HepG2 (cell line): ENCODE data around the gene NAGA. TPM values are rescaled to one million over a fixed set of nuclear protein-coding genes. Genes with fewer than 3 reads are reported as not detected.
A peak's percentile ranks its signal among the peaks of the same experiment; 100 is the strongest.

Source experiments
- ETV5 ChIP-seq: IDR thresholded peaks from 2 replicates; pipeline ENCODE4 v1.6.1; 2018; ENCODE audit warnings: missing biosample characterization, missing genetic modification reagents, inconsistent platforms, borderline replicate concordance
- HDAC2 ChIP-seq: sonication (generic); formaldehyde crosslinking; IDR thresholded peaks from 2 replicates; pipeline ENCODE4 v1.4.0; 2020; ENCODE audit warnings: missing genetic modification reagents
- HHEX ChIP-seq: IDR thresholded peaks from 2 replicates; pipeline ENCODE4 v1.6.1; 2016; ENCODE audit warnings: control low read depth
- KDM5B ChIP-seq: sonication (generic); formaldehyde crosslinking; IDR thresholded peaks from 2 replicates; pipeline ENCODE4 v1.4.0; 2020; ENCODE audit warnings: missing genetic modification reagents, mild to moderate bottlenecking, borderline replicate concordance
- KLF15 ChIP-seq: sonication (generic); formaldehyde crosslinking; IDR thresholded peaks from 2 replicates; pipeline ENCODE4 v1.8.1; 2023; ENCODE audit warnings: borderline replicate concordance, mild to moderate bottlenecking, inconsistent platforms, missing genetic modification reagents, mixed read lengths
- KMT2A ChIP-seq: sonication (generic); formaldehyde crosslinking; IDR thresholded peaks from 2 replicates; pipeline ENCODE4 v1.4.0; 2020; ENCODE audit warnings: missing genetic modification reagents
- MAFG ChIP-seq: sonication (generic); formaldehyde crosslinking; IDR thresholded peaks from 2 replicates; pipeline ENCODE4 v1.5.1; 2020; ENCODE audit warnings: mild to moderate bottlenecking, missing genetic modification reagents
- NFE2 ChIP-seq: sonication (generic); formaldehyde crosslinking; IDR thresholded peaks from 2 replicates; pipeline ENCODE4 v1.4.0; 2020; ENCODE audit warnings: missing genetic modification reagents
- NFYC ChIP-seq: IDR thresholded peaks from 2 replicates; pipeline ENCODE4 v1.6.1; 2016; ENCODE audit warnings: missing genetic modification reagents, missing compliant biosample characterization
- NONO ChIP-seq, 2 experiments: fragments of 450-650 bp in 1 of 2; sonication (generic) in 1 of 2; formaldehyde crosslinking in 1 of 2; IDR thresholded peaks in 1 of 2; conservative IDR thresholded peaks in 1 of 2; 2 replicates each; pipeline versions ENCODE4 v1.6.1 to v1.8.0; 2017 to 2022; ENCODE audit warnings: mild to moderate bottlenecking in 1 of 2, missing genetic modification reagents in 1 of 2, moderate library complexity in 1 of 2
- NR1H2 ChIP-seq: sonication (generic); formaldehyde crosslinking; IDR thresholded peaks from 2 replicates; pipeline ENCODE4 v1.8.1; 2022; ENCODE audit warnings: low read depth, missing genetic modification reagents, borderline replicate concordance
- SAP130 ChIP-seq: IDR thresholded peaks from 2 replicates; pipeline ENCODE4 v1.6.1; 2016; ENCODE audit warnings: low read depth
- SMAD9 ChIP-seq: sonication (generic); formaldehyde crosslinking; IDR thresholded peaks from 2 replicates; pipeline ENCODE4 v1.5.1; 2020; ENCODE audit warnings: mild to moderate bottlenecking, missing genetic modification reagents
- SNAI1 ChIP-seq: sonication (generic); formaldehyde crosslinking; IDR thresholded peaks from 2 replicates; pipeline ENCODE4 v1.5.0; 2020; ENCODE audit warnings: mild to moderate bottlenecking, missing genetic modification reagents, borderline replicate concordance
- SP4 ChIP-seq: sonication (generic); formaldehyde crosslinking; IDR thresholded peaks from 2 replicates; pipeline ENCODE4 v1.8.1; 2023; ENCODE audit warnings: mild to moderate bottlenecking, missing genetic modification reagents
- ZBTB1 ChIP-seq: sonication (generic); formaldehyde crosslinking; IDR thresholded peaks from 2 replicates; pipeline ENCODE4 v1.4.0; 2020; ENCODE audit warnings: missing genetic modification reagents, borderline replicate concordance
- ZBTB7A ChIP-seq: sonication (generic); formaldehyde crosslinking; IDR thresholded peaks from 2 replicates; pipeline ENCODE4 v1.8.0; 2022; ENCODE audit warnings: mild to moderate bottlenecking, missing genetic modification reagents
- ZKSCAN1 ChIP-seq: fragments of 150-350 bp; IDR thresholded peaks from 2 replicates; pipeline ENCODE4 v1.6.1; 2014; ENCODE audit warnings: low read length
- ZNF232 ChIP-seq: sonication (generic); formaldehyde crosslinking; IDR thresholded peaks from 2 replicates; pipeline ENCODE4 v1.4.0; 2020; ENCODE audit warnings: missing genetic modification reagents, borderline replicate concordance
- ZNF263 ChIP-seq: sonication (generic); formaldehyde crosslinking; IDR thresholded peaks from 2 replicates; pipeline ENCODE4 v1.4.0; 2020; ENCODE audit warnings: missing genetic modification reagents
- ZNF468 ChIP-seq: sonication (generic); formaldehyde crosslinking; IDR thresholded peaks from 2 replicates; pipeline ENCODE4 v1.8.0; 2022; ENCODE audit warnings: mild to moderate bottlenecking, moderate library complexity, missing genetic modification reagents
- ZNF484 ChIP-seq: sonication (generic); formaldehyde crosslinking; IDR thresholded peaks from 2 replicates; pipeline ENCODE4 v1.5.1; 2020; ENCODE audit warnings: mild to moderate bottlenecking, low read depth, missing genetic modification reagents, borderline replicate concordance
- ZNF530 ChIP-seq: sonication (generic); formaldehyde crosslinking; IDR thresholded peaks from 2 replicates; pipeline ENCODE4 v1.5.0; 2020; ENCODE audit warnings: low read depth, mild to moderate bottlenecking, missing genetic modification reagents
- ZNF546 ChIP-seq: sonication (generic); formaldehyde crosslinking; conservative IDR thresholded peaks from 2 replicates; pipeline ENCODE4 v1.8.1; 2023; ENCODE audit warnings: mild to moderate bottlenecking, missing genetic modification reagents
- ZNF547 ChIP-seq: sonication (generic); formaldehyde crosslinking; IDR thresholded peaks from 2 replicates; pipeline ENCODE4 v1.5.1; 2020; ENCODE audit warnings: mild to moderate bottlenecking, missing genetic modification reagents
- ZNF670 ChIP-seq: sonication (generic); formaldehyde crosslinking; IDR thresholded peaks from 2 replicates; pipeline ENCODE4 v1.8.0; 2022; ENCODE audit warnings: mild to moderate bottlenecking, missing genetic modification reagents, borderline replicate concordance
- ZNF780A ChIP-seq: sonication (generic); formaldehyde crosslinking; IDR thresholded peaks from 2 replicates; pipeline ENCODE4 v1.8.0; 2022; ENCODE audit warnings: mild to moderate bottlenecking, missing genetic modification reagents, moderate library complexity
- polyA plus RNA-seq, 8 experiments: library from polyadenylated mRNA; depleted of rRNA in 3 of 8; stranded (reverse) in 7 of 8; unstranded in 1 of 8; fragments of >200 nt; fragmentation: Illumina TruSeq in 4 of 8; extraction: Trizol in 4 of 8; gene quantifications; 2 replicates each; pipeline versions ENCODE4 v1.2.1 to v1.2.3, GENCODE V29; 2011 to 2016; ENCODE audit warnings: low read depth in 4 of 8, missing spikeins in 1 of 8, mixed read lengths in 1 of 8; ENCODE audit not compliant: insufficient read depth in 1 of 8
- total RNA-seq, 5 experiments: library from RNA; depleted of rRNA; stranded (reverse); fragments of >200 nt; fragmentation: Illumina TruSeq; extraction: Trizol; gene quantifications; 2 replicates each; pipeline ENCODE4 v1.2.3, GENCODE V29; 2016; ENCODE audit warnings: low read depth in 1 of 5
- TF ChIP-seq, protein P1 (sequence below): sonication (generic); formaldehyde crosslinking; IDR thresholded peaks from 2 replicates; pipeline ENCODE4 v1.8.0; 2022; ENCODE audit warnings: missing genetic modification reagents, low read depth, mild to moderate bottlenecking, borderline replicate concordance
- TF ChIP-seq, protein P2 (sequence below): sonication (generic); formaldehyde crosslinking; IDR thresholded peaks from 2 replicates; pipeline ENCODE4 v1.4.0; 2020; ENCODE audit warnings: missing genetic modification reagents

The NAGA gene
- total and polyA plus RNA-seq, 2 of the 13 experiments (the other 11 are each of a cell fraction or from before 2014, with no cell fraction given): 15.1 to 23.4 TPM

DNA sequence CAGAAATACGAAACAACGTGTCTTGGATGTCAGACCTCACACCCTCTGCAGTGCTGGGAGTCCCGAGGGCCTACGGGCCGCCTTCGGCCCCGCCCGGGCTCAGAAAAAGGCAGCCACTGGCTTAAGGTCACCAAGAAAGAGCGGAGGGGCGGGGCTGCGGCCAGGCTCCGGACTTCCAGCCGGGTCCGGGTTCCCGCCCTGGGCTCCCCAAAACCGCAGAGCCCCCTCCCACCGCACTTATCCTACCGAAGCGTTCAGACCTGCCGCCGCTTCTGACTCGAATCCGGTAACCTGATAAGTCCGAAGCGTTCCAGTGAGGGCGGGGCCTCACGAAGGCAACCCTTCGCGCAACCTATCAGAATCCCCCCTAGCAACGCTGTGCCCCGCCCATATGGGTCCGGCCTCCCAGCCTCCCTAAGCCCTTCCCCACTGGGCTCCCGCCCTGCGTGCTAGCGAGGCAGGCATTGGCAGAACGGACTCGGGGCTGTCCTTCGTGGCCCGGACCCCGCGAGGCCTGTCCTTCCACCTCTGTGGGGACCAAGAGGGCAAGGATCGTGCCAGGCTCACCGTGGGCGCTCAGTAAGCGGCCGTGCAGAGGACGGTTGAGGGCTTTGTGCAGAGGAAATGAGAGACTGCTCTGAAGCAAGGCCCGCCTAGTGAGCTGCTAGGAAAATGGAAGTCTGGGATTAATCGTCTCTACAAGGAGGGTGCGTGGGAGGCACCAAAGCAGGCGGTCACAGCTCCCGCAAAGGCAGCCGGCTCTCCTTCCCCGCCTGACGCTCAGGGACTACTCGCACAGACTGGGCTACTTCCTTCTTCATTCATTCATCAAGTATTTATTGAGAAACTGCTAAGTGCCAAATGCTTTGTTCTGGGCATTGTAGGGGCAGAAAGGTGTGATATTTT lies at the start of gene NAGA (continued):
- TF ChIP-seq ETV5 (CRISPR knock-in tag) (peak; percentile 60), ZBTB1 (CRISPR knock-in tag) (no peak), ZNF547 (CRISPR knock-in tag) (peak; percentile 92; the same call in 1 of the 2 replicates), ZNF546 (no peak), KLF15 (CRISPR knock-in tag) (peak; percentile 87), HDAC2 (peak; percentile 68; the same call in 1 of the 2 replicates), KMT2A (peak; percentile 84; the same call in 1 of the 2 replicates), ZNF530 (CRISPR knock-in tag) (no peak), NFYC (CRISPR knock-in tag) (peak; percentile 82), HHEX (CRISPR knock-in tag) (no peak), NFE2 (CRISPR knock-in tag) (no peak), ZKSCAN1 (no peak), NR1H2 (CRISPR knock-in tag) (0 out of 2 replicates have a peak, but pooled peaks have one; percentile 19), ZBTB7A (CRISPR knock-in tag) (peak; percentile 31; the same call in 1 of the 2 replicates), ZNF263 (CRISPR knock-in tag) (peak; percentile 65; the same call in 1 of the 2 replicates), ZNF232 (peak; percentile 49; the same call in 1 of the 2 replicates), ZNF468 (CRISPR knock-in tag) (no peak), ZNF780A (CRISPR knock-in tag) (peak; percentile 64; the same call in 1 of the 2 replicates), SP4 (CRISPR knock-in tag) (peak; percentile 78; the same call in 1 of the 2 replicates), SNAI1 (CRISPR knock-in tag) (no peak), SMAD9 (CRISPR knock-in tag) (peak; percentile 91), NONO (IDR thresholded peaks at IDR 0.05) (no peak), NONO (CRISPR knock-in tag; conservative IDR thresholded peaks at IDR 0.05) (peak; percentile 85), ZNF484 (CRISPR knock-in tag) (no peak), MAFG (no peak), SAP130 (CRISPR knock-in tag) (peak; percentile 86), KDM5B (CRISPR knock-in tag) (peak; percentile 84), ZNF670 (peak; percentile 67; the same call in 1 of the 2 replicates)
- TF ChIP-seq, protein P1, sequence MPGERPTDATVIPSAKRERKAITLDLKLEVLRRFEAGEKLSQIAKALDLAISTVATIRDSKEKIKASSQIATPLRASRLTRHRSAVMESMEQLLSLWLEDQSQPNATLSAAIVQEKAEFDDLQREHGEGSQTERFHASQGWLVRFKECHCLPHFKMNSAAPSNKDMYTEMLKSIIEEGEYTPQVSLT: no peak
- TF ChIP-seq, protein P2, sequence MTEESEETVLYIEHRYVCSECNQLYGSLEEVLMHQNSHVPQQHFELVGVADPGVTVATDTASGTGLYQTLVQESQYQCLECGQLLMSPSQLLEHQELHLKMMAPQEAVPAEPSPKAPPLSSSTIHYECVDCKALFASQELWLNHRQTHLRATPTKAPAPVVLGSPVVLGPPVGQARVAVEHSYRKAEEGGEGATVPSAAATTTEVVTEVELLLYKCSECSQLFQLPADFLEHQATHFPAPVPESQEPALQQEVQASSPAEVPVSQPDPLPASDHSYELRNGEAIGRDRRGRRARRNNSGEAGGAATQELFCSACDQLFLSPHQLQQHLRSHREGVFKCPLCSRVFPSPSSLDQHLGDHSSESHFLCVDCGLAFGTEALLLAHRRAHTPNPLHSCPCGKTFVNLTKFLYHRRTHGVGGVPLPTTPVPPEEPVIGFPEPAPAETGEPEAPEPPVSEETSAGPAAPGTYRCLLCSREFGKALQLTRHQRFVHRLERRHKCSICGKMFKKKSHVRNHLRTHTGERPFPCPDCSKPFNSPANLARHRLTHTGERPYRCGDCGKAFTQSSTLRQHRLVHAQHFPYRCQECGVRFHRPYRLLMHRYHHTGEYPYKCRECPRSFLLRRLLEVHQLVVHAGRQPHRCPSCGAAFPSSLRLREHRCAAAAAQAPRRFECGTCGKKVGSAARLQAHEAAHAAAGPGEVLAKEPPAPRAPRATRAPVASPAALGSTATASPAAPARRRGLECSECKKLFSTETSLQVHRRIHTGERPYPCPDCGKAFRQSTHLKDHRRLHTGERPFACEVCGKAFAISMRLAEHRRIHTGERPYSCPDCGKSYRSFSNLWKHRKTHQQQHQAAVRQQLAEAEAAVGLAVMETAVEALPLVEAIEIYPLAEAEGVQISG (CRISPR knock-in tag): peak; percentile 71
